Activated effector memory CD4-positive, alpha-beta T cell treated with anti-CD3 and anti-CD28 coated beads, Interleukin-2, amount 50 U/mL, for 16 hours (primary cell): ENCODE results near the gene MITD1.
A peak's percentile ranks its signal among the peaks of the same experiment; 100 is the strongest.
"Not testable (repeated sequence)": the region's sequence is repeated elsewhere in the genome, so short reads cannot be mapped to it uniquely, and the experiment has no call there.

Experiments used
- DNase-seq: peaks from one replicate; pipeline ENCODE4 v3.0.0-alpha.2; 2020

MITD1 gene

GRCh38 chr2:99154643-99155536 lies 26.0 kb downstream of the MITD1 start, which contains the start of the genes LIPT1 and TSGA10:
Gene LIPT1 (plus strand): TSS chr2:99154967. CDS start chr2:99161958, 6,991 bp downstream.
Gene TSGA10 (minus strand): TSS chr2:99154942. CDS start chr2:99109439, 45,503 bp downstream.
- DNase-seq, result peak; percentile 97

GRCh38 chr2:99153921-99154604 lies 26.8 kb downstream of the MITD1 start:
- no peak for DNase-seq

- no peak for DNase-seq
Measured at GRCh38 chr2:99152199-99152895, 28.5 kb downstream of the MITD1 start.

- DNase-seq, result no peak
Measured at GRCh38 chr2:99150706-99151105, 30.2 kb downstream of the MITD1 start.

- DNase-seq, result peak; percentile 99
Measured at GRCh38 chr2:99141110-99142108, 39.4 kb downstream of the MITD1 start, which contains the start of gene C2orf15. Gene C2orf15 (plus strand): TSS chr2:99141707. CDS start chr2:99150559, 8,852 bp downstream.

DNA sequence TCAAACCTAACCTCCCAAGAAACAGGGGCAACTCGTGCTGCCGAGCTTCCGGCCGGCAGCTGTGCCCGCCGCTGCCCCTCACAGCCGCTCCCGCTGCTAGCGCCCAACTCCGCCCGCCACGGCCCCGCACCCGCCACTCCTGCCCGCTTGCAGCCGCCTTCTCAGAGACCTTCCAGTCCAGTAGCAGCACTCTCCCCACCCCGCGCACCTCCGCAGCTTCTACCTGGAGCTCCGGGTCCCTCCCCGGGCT lies 40.1 kb downstream of the MITD1 start:
- DNase-seq, result no peak

GRCh38 chr2:99140056-99140859 lies 40.6 kb downstream of the MITD1 start:
- DNase-seq, result no peak

DNA sequence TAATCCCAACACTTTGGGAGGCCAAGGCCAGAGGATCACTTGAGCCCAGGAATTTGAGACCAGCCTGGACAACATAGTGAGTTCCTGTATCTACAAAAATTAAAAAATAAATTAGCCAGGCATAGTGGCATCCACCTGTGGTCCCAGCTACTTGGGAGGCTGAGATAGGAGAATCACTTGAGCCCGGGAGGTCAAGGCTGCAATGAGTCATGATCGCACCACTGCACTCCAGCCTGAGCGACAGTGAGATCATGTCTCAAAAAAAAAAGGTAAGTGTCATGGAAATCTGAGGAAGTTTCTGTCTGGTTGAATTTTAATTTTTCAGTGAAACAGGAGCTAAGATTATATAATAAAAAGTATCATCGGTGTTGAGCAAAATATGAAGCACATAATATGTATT lies 41.9 kb downstream of the MITD1 start:
- DNase-seq, result no peak

- not testable (repeated sequence) for DNase-seq
Measured at GRCh38 chr2:99135044-99135556, 45.8 kb downstream of the MITD1 start.

DNA sequence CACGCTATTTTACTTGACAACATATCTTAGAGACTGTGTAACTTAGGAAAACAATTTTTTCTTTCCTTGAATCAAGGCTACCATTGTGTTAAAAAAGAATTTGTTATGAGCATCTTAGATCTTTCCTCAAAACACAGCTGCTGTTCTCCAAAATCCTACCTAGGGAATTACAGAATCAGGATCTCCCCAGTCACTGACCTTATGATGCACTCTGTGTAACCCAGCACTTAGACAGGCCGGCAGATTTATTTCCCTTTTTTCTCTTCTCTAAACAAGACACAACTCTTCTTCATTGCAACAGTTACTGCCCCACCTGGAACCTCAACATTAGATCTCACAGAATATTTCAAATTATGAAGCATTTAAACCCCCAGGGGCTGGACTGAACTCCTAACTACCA lies 52.9 kb downstream of the MITD1 start:
- no peak for DNase-seq
